WTC11 (cell line): ENCODE measurements around the gene IER2. TPM values are rescaled to one million over a fixed set of nuclear protein-coding genes. Genes with fewer than 3 reads are reported as not detected.
A peak's percentile ranks its signal among the peaks of the same experiment; 100 is the strongest.

Experiments used
- EMX1 ChIP-seq: fragments of 250-450 bp; sonication (Bioruptor Pico); IDR thresholded peaks from 2 replicates; pipeline ENCODE4 v1.8.0; 2021; ENCODE audit warnings: mild to moderate bottlenecking
- FOXJ3 ChIP-seq: sonication (generic); formaldehyde crosslinking; IDR thresholded peaks from 2 replicates; pipeline ENCODE4 v1.9.0; 2021; ENCODE audit warnings: missing genetic modification reagents, mild to moderate bottlenecking, borderline replicate concordance
- FOXK1 ChIP-seq: sonication (generic); formaldehyde crosslinking; IDR thresholded peaks from 2 replicates; pipeline ENCODE4 v1.8.0; 2022; ENCODE audit warnings: mild to moderate bottlenecking, moderate library complexity, missing genetic modification reagents
- FOXP1 ChIP-seq: sonication (generic); formaldehyde crosslinking; IDR thresholded peaks from 2 replicates; pipeline ENCODE4 v1.8.0; 2022; ENCODE audit warnings: missing genetic modification reagents, mild to moderate bottlenecking, moderate library complexity, borderline replicate concordance
- NFE2L1 ChIP-seq: sonication (generic); formaldehyde crosslinking; IDR thresholded peaks from 2 replicates; pipeline ENCODE4 v1.8.1; 2023; ENCODE audit warnings: missing genetic modification reagents
- PRRX2 ChIP-seq: fragments of 250-450 bp; sonication (Bioruptor Pico); IDR thresholded peaks from 2 replicates; pipeline ENCODE4 v1.8.0; 2021; ENCODE audit warnings: mild to moderate bottlenecking
- SP1 ChIP-seq: sonication (generic); formaldehyde crosslinking; conservative IDR thresholded peaks from 2 replicates; pipeline ENCODE4 v1.8.1; 2022; ENCODE audit warnings: missing genetic modification reagents
- TEAD1 ChIP-seq: sonication (generic); formaldehyde crosslinking; IDR thresholded peaks from 2 replicates; pipeline ENCODE4 v1.8.0; 2022; ENCODE audit warnings: mild to moderate bottlenecking, missing genetic modification reagents
- ZBTB21 ChIP-seq: sonication (generic); formaldehyde crosslinking; IDR thresholded peaks from 2 replicates; pipeline ENCODE4 v1.8.1; 2023; ENCODE audit warnings: mild to moderate bottlenecking, missing genetic modification reagents, borderline replicate concordance
- total RNA-seq: library from RNA; stranded (reverse); gene quantifications from 3 replicates; pipeline ENCODE4 v1.2.3, GENCODE V29; 2021
- TF ChIP-seq, protein P1 (sequence below): sonication (generic); formaldehyde crosslinking; IDR thresholded peaks from 2 replicates; pipeline ENCODE4 v1.8.1; 2023; ENCODE audit warnings: mild to moderate bottlenecking, missing genetic modification reagents
- TF ChIP-seq, protein P2 (sequence below): sonication (generic); formaldehyde crosslinking; IDR thresholded peaks from 2 replicates; pipeline ENCODE4 v1.8.1; 2022; ENCODE audit warnings: low read depth, mild to moderate bottlenecking, moderate library complexity, missing genetic modification reagents, borderline replicate concordance
- TF ChIP-seq, protein P3 (sequence below): fragments of 200-600 bp; IDR thresholded peaks from 2 replicates; pipeline ENCODE4 v1.8.0; 2022; ENCODE audit warnings: antibody characterized with exemption
- TF ChIP-seq, protein P4 (sequence below): fragments of 250-450 bp; sonication (Bioruptor Pico); IDR thresholded peaks from 2 replicates; pipeline ENCODE4 v1.9.0; 2021; ENCODE audit warnings: mild to moderate bottlenecking
- TF ChIP-seq, protein P5 (sequence below): sonication (generic); formaldehyde crosslinking; IDR thresholded peaks from 2 replicates; pipeline ENCODE4 v1.8.1; 2023; ENCODE audit warnings: mild to moderate bottlenecking, missing genetic modification reagents, borderline replicate concordance
- TF ChIP-seq, protein P6 (sequence below): sonication (generic); formaldehyde crosslinking; IDR thresholded peaks from 2 replicates; pipeline ENCODE4 v1.8.1; 2023; ENCODE audit warnings: mild to moderate bottlenecking, missing genetic modification reagents, moderate library complexity
- TF ChIP-seq, protein P7 (sequence below): sonication (generic); formaldehyde crosslinking; IDR thresholded peaks from 2 replicates; pipeline ENCODE4 v1.8.0; 2023; ENCODE audit warnings: missing genetic modification reagents, mild to moderate bottlenecking, borderline replicate concordance
- TF ChIP-seq, protein P8 (sequence below): fragments of 250-450 bp; sonication (Bioruptor Pico); IDR thresholded peaks from 2 replicates; pipeline ENCODE4 v1.9.0; 2021; ENCODE audit warnings: moderate library complexity, mild to moderate bottlenecking, inconsistent platforms, borderline replicate concordance

The IER2 gene
- total RNA-seq, 1 experiment from 2014 or later = 138 TPM

DNA sequence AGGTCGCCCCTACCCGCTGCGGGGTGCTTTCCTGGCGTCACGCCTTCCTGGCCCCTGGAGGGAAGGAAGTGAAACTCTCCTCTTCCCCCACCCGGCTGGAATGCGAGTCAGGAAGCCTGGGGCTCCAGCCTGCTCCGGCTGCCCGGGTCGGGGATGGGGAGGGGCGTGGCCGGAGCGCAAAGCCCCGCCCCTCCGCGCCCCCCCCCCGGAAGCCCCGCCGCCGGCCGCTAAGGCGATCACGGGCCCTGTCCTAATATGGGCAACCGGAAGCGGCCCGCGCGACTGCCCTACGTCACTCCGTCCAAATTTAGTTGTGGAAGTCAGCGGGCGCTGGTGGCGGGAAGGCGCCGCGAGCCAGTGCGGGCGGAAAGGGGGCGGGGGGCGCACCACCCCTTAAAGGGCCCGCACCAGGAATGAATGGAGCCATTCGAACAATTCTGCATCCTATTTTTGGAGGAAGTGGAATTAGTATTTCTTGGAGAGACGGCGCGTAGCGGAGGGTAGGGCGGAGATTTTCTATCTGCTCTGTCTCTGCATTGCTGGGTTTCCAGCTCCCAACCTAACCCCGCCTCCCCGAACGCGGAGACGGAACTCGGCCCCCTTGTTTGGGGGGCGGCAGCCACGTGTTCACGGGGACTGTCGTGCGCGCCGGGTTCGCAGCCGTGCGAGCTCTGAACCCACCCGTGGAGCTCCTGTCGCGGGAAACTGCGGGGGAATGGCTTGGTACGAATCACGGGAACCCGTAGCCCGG is 1.6 kb downstream of the IER2 start (continued):
- TF ChIP-seq, protein P1, sequence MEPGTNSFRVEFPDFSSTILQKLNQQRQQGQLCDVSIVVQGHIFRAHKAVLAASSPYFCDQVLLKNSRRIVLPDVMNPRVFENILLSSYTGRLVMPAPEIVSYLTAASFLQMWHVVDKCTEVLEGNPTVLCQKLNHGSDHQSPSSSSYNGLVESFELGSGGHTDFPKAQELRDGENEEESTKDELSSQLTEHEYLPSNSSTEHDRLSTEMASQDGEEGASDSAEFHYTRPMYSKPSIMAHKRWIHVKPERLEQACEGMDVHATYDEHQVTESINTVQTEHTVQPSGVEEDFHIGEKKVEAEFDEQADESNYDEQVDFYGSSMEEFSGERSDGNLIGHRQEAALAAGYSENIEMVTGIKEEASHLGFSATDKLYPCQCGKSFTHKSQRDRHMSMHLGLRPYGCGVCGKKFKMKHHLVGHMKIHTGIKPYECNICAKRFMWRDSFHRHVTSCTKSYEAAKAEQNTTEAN (CRISPR knock-in tag) = peak; percentile 71; the same call in 1 of the 2 replicates
- peak; percentile 51; the same call in 1 of the 2 replicates for TF ChIP-seq ZBTB21 (CRISPR knock-in tag)
- peak; percentile 94 for TF ChIP-seq TEAD1 (CRISPR knock-in tag)
- TF ChIP-seq, protein P2, sequence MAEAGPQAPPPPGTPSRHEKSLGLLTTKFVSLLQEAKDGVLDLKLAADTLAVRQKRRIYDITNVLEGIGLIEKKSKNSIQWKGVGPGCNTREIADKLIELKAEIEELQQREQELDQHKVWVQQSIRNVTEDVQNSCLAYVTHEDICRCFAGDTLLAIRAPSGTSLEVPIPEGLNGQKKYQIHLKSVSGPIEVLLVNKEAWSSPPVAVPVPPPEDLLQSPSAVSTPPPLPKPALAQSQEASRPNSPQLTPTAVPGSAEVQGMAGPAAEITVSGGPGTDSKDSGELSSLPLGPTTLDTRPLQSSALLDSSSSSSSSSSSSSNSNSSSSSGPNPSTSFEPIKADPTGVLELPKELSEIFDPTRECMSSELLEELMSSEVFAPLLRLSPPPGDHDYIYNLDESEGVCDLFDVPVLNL = peak; percentile 66; the same call in 1 of the 2 replicates
- TF ChIP-seq EMX1 (CRISPR knock-in tag) = no peak
- TF ChIP-seq SP1 (CRISPR knock-in tag) = peak; percentile 79
- TF ChIP-seq, protein P3, sequence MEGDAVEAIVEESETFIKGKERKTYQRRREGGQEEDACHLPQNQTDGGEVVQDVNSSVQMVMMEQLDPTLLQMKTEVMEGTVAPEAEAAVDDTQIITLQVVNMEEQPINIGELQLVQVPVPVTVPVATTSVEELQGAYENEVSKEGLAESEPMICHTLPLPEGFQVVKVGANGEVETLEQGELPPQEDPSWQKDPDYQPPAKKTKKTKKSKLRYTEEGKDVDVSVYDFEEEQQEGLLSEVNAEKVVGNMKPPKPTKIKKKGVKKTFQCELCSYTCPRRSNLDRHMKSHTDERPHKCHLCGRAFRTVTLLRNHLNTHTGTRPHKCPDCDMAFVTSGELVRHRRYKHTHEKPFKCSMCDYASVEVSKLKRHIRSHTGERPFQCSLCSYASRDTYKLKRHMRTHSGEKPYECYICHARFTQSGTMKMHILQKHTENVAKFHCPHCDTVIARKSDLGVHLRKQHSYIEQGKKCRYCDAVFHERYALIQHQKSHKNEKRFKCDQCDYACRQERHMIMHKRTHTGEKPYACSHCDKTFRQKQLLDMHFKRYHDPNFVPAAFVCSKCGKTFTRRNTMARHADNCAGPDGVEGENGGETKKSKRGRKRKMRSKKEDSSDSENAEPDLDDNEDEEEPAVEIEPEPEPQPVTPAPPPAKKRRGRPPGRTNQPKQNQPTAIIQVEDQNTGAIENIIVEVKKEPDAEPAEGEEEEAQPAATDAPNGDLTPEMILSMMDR = no peak
- TF ChIP-seq, protein P4, sequence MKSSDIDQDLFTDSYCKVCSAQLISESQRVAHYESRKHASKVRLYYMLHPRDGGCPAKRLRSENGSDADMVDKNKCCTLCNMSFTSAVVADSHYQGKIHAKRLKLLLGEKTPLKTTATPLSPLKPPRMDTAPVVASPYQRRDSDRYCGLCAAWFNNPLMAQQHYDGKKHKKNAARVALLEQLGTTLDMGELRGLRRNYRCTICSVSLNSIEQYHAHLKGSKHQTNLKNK (CRISPR knock-in tag) = no peak
- peak; percentile 73 for TF ChIP-seq FOXK1 (CRISPR knock-in tag)
- no peak; the same call in 1 of the 2 replicates for TF ChIP-seq FOXP1
- 0 out of 2 replicates have a peak, but pooled peaks have one; percentile 37 for TF ChIP-seq NFE2L1
- TF ChIP-seq, protein P5, sequence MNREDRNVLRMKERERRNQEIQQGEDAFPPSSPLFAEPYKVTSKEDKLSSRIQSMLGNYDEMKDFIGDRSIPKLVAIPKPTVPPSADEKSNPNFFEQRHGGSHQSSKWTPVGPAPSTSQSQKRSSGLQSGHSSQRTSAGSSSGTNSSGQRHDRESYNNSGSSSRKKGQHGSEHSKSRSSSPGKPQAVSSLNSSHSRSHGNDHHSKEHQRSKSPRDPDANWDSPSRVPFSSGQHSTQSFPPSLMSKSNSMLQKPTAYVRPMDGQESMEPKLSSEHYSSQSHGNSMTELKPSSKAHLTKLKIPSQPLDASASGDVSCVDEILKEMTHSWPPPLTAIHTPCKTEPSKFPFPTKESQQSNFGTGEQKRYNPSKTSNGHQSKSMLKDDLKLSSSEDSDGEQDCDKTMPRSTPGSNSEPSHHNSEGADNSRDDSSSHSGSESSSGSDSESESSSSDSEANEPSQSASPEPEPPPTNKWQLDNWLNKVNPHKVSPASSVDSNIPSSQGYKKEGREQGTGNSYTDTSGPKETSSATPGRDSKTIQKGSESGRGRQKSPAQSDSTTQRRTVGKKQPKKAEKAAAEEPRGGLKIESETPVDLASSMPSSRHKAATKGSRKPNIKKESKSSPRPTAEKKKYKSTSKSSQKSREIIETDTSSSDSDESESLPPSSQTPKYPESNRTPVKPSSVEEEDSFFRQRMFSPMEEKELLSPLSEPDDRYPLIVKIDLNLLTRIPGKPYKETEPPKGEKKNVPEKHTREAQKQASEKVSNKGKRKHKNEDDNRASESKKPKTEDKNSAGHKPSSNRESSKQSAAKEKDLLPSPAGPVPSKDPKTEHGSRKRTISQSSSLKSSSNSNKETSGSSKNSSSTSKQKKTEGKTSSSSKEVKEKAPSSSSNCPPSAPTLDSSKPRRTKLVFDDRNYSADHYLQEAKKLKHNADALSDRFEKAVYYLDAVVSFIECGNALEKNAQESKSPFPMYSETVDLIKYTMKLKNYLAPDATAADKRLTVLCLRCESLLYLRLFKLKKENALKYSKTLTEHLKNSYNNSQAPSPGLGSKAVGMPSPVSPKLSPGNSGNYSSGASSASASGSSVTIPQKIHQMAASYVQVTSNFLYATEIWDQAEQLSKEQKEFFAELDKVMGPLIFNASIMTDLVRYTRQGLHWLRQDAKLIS = peak; percentile 82; the same call in 1 of the 2 replicates
- TF ChIP-seq, protein P6, sequence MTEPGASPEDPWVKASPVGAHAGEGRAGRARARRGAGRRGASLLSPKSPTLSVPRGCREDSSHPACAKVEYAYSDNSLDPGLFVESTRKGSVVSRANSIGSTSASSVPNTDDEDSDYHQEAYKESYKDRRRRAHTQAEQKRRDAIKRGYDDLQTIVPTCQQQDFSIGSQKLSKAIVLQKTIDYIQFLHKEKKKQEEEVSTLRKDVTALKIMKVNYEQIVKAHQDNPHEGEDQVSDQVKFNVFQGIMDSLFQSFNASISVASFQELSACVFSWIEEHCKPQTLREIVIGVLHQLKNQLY = no peak
- TF ChIP-seq, protein P7, sequence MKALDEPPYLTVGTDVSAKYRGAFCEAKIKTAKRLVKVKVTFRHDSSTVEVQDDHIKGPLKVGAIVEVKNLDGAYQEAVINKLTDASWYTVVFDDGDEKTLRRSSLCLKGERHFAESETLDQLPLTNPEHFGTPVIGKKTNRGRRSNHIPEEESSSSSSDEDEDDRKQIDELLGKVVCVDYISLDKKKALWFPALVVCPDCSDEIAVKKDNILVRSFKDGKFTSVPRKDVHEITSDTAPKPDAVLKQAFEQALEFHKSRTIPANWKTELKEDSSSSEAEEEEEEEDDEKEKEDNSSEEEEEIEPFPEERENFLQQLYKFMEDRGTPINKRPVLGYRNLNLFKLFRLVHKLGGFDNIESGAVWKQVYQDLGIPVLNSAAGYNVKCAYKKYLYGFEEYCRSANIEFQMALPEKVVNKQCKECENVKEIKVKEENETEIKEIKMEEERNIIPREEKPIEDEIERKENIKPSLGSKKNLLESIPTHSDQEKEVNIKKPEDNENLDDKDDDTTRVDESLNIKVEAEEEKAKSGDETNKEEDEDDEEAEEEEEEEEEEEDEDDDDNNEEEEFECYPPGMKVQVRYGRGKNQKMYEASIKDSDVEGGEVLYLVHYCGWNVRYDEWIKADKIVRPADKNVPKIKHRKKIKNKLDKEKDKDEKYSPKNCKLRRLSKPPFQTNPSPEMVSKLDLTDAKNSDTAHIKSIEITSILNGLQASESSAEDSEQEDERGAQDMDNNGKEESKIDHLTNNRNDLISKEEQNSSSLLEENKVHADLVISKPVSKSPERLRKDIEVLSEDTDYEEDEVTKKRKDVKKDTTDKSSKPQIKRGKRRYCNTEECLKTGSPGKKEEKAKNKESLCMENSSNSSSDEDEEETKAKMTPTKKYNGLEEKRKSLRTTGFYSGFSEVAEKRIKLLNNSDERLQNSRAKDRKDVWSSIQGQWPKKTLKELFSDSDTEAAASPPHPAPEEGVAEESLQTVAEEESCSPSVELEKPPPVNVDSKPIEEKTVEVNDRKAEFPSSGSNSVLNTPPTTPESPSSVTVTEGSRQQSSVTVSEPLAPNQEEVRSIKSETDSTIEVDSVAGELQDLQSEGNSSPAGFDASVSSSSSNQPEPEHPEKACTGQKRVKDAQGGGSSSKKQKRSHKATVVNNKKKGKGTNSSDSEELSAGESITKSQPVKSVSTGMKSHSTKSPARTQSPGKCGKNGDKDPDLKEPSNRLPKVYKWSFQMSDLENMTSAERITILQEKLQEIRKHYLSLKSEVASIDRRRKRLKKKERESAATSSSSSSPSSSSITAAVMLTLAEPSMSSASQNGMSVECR (CRISPR knock-in tag) = peak; percentile 94; the same call in 1 of the 2 replicates
- no peak for TF ChIP-seq FOXJ3
- TF ChIP-seq, protein P8, sequence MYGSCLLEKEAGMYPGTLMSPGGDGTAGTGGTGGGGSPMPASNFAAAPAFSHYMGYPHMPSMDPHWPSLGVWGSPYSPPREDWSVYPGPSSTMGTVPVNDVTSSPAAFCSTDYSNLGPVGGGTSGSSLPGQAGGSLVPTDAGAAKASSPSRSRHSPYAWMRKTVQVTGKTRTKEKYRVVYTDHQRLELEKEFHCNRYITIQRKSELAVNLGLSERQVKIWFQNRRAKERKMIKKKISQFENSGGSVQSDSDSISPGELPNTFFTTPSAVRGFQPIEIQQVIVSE (CRISPR knock-in tag) = no peak
- 0 out of 2 replicates have a peak, but pooled peaks have one; percentile 53 for TF ChIP-seq PRRX2 (CRISPR knock-in tag)
